SJCRH30 (cell line): ENCODE results near the gene GABARAPL2. TPM values are rescaled to one million over a fixed set of nuclear protein-coding genes. Genes with fewer than 3 reads are reported as not detected.

Source experiments
- DNase-seq, 2 experiments: peaks; one replicate each; pipeline ENCODE4 v3.0.0-alpha.2; 2015 to 2020
- H3K27ac ChIP-seq: fragments of 250-450 bp; sonication (Bioruptor Pico); 2 replicates; pipeline ENCODE4 v1.5.1; 2020; ENCODE audit warnings: mild to moderate bottlenecking, moderate library complexity
- H3K27me3 ChIP-seq: fragments of 250-450 bp; sonication (Bioruptor Pico); 2 replicates; pipeline ENCODE4 v1.5.1; 2020; ENCODE audit warnings: mild to moderate bottlenecking, moderate library complexity
- H3K36me3 ChIP-seq: fragments of 250-450 bp; sonication (Bioruptor Pico); 2 replicates; pipeline ENCODE4 v1.5.1; 2020; ENCODE audit warnings: mild to moderate bottlenecking, moderate library complexity
- H3K4me1 ChIP-seq: fragments of 250-450 bp; sonication (Bioruptor Pico); 2 replicates; pipeline ENCODE4 v1.5.1; 2020; ENCODE audit warnings: mild to moderate bottlenecking, moderate library complexity
- H3K4me3 ChIP-seq: fragments of 250-450 bp; sonication (Bioruptor Pico); 2 replicates; pipeline ENCODE4 v1.5.1; 2020; ENCODE audit warnings: mild to moderate bottlenecking, moderate library complexity
- H3K9me3 ChIP-seq: fragments of 250-450 bp; sonication (Bioruptor Pico); replicated peaks from 2 replicates; pipeline ENCODE4 v1.5.1; 2020; ENCODE audit warnings: mild to moderate bottlenecking, moderate library complexity
- total RNA-seq: library from RNA; depleted of rRNA; stranded (reverse); fragments of >200 nt; shearing (Covaris generic); gene quantifications from 2 replicates; pipeline ENCODE4 v1.2.3, GENCODE V29; 2014; rRNA removed

Gene GABARAPL2
- total RNA-seq, 1 experiment from 2014 or later, result 34.4 TPM

DNA sequence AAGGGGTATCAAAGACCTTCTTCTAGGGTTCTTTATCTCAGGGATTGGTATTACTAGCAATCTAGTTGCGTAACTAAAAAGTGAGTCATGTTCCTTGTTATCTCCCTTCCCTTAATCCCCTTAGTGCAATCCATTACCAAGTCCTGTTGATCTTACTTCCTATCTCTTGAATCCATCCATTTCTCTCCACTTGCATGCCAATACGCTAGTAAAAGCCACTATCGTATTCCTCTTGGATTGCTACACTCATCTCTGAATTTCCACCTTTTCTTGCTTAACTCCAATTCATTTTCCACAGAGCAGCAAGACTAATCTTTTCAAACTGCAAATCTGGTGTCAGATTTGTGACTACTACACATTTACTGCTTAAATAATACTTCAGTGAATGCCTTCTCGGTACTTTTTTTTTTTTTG is 58.7 kb downstream of the GABARAPL2 start:
- Histone ChIP-seq H3K4me1 (no peaks in the 10 kb centered on the region), H3K4me3 (no peak overlapping the region), H3K9me3 (no peaks in the 10 kb centered on the region), H3K36me3 (peaks cover 26% of the 10 kb centered on the region), H3K27me3 (no peaks in the 10 kb centered on the region), H3K27ac (no peak overlapping the region)
- DNase-seq, result no peak

DNA sequence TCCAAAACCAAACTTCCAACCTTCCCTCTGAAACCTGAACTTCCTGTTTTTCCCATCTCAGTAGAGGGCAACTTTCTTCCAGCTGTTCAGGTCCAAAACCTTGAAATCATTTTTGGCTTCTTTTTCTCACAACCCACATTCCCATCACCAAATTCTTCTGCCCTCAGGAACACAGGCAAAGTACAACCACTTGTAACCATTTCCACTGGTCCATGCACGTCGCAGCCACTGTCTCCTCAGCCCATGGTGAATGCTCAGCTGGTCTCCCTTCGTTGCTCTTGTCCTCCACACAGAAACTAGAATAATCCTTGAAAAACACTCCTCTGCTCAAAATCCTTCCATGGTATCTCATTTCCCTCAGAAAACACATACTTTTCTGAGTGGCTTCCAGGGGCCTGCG is 60.6 kb downstream of the GABARAPL2 start:
- peaks cover 34% of the 10 kb centered on the region for H3K36me3 ChIP-seq
- H3K4me3 ChIP-seq, result no peak overlapping the region
- H3K27ac ChIP-seq, result no peak overlapping the region
- DNase-seq, result no peak
- H3K9me3 ChIP-seq, result no peaks in the 10 kb centered on the region
- H3K4me1 ChIP-seq, result no peaks in the 10 kb centered on the region
- no peaks in the 10 kb centered on the region for H3K27me3 ChIP-seq

Other genes starting within 250 kb of the GABARAPL2 start
- 42.0 and 50.3 TPM in 2 replicates for gene CFDP1, start 132.9 kb upstream of the GABARAPL2 start, total RNA-seq
- gene TMEM170A, start 101.7 kb upstream of the GABARAPL2 start, total RNA-seq, result 21.6 and 22.0 TPM in 2 replicates
- gene CHST6, start 70.9 kb upstream of the GABARAPL2 start, total RNA-seq, result not detected in 2 replicates
- gene CHST5, start 30.3 kb upstream of the GABARAPL2 start, total RNA-seq, result not detected in 2 replicates
- 2.6 and 5.1 TPM in 2 replicates for gene TMEM231, start 10.1 kb upstream of the GABARAPL2 start, total RNA-seq
- 44.6 and 49.9 TPM in 2 replicates for gene ADAT1, start 56.9 kb downstream of the GABARAPL2 start, total RNA-seq
- gene KARS1, start 81.3 kb downstream of the GABARAPL2 start, total RNA-seq, result 148 and 151 TPM in 2 replicates
- 25.4 and 26.1 TPM in 2 replicates for gene TERF2IP, start 81.4 kb downstream of the GABARAPL2 start, total RNA-seq
- gene CPHXL2, start 110.6 kb downstream of the GABARAPL2 start, total RNA-seq, result not detected in 2 replicates
- not detected in 2 replicates for gene DUXB, start 135.1 kb downstream of the GABARAPL2 start, total RNA-seq
- gene CPHXL, start 160.1 kb downstream of the GABARAPL2 start, total RNA-seq, result not detected in 2 replicates